HG02642 (cell line): ENCODE results near the gene GPRIN2.
"Not testable (repeated sequence)": the region's sequence is repeated elsewhere in the genome, so short reads cannot be mapped to it uniquely, and the experiment has no call there.

Source experiments
- ATAC-seq: cut with Tn5 transposase; IDR thresholded peaks from one replicate; pipeline ENCODE4 v1.9.1; 2021; ENCODE audit warnings: mild to moderate bottlenecking; ENCODE audit not compliant: unreplicated experiment, poor library complexity

GPRIN2 gene

GRCh38 chr10:46523119-46523961, 33.1 kb downstream of the GPRIN2 start:
- no peak for ATAC-seq

GRCh38 chr10:46522295-46523118, 34.0 kb downstream of the GPRIN2 start:
- ATAC-seq, result no peak

GRCh38 chr10:46520941-46521340, 35.5 kb downstream of the GPRIN2 start:
- ATAC-seq, result no peak

GRCh38 chr10:46520381-46520780, 36.1 kb downstream of the GPRIN2 start:
- no peak for ATAC-seq

DNA sequence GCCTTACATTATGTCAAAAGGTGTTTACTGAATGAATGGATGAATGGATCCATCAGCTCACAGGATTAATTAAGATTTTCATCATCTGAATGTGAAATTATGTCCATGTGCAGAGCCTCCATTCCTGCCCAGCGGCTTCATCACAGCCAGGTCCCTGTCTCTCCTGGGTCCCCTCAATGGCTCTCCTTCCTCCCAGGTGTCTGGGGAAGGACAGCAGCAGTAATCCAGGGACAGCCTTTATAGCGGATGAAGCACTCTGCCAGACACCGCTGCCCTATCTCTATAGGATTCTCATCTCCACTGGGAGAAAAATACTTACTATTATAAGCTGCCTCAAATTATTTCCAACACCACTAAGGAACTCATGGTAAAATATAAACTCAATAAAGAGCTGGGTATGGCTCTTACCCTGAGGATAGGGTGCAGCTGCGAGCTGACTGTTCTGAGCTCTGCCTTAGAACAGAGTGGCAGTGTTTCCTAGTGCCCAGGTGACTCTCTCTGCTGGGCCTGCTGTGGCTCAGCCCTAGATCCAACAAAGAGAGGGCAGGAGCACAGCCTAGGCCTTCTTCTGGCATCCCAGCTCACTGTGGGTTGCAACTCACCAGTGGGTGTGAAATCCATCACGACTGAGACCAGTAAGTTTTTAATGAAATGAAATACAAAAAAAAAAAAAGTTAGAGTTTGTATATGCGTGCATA, 38.3 kb downstream of the GPRIN2 start:
- ATAC-seq, result no peak

- no peak for ATAC-seq
These were observed 38.9 kb downstream of the GPRIN2 start for GRCh38 chr10:46517541-46517940.

DNA sequence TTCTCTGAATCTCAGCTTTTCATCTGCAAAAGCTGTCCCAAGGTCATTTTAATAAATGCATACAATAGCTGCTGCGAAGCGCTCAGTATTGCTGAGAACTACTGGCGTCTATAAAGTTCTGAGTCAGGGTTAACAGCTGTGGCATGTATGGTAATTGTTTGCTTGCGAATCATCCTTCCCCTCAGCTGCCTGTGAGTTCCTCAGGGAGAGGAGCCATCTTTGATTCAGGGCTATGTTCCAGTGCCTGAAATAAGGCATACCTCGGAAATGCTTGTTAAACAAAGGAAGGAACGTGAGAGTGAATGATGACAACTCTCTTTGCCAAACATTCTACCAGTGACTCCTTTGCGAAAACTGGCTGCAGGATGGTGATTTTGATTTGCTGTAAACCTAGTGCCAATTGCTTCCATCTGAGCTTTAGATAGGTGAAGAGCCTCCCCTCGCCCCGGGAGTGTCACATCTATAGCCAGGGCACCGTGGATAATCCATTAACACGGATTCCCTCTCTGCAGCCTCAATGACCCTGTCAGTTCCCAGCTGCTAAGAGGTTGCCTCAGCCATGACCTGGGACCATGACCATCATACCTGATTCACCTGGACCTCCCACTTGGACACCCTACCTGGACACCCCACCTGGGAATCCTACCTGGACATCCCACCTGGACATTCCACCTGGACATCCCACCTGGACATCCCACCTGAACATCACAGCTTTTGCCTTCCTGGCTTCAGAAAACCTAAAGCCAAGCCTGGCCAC, 39.6 kb downstream of the GPRIN2 start:
- no peak for ATAC-seq

GRCh38 chr10:46515793-46516192, 40.7 kb downstream of the GPRIN2 start:
- ATAC-seq, result no peak

- no peak for ATAC-seq
These were observed 41.1 kb downstream of the GPRIN2 start for GRCh38 chr10:46515366-46515765.

DNA sequence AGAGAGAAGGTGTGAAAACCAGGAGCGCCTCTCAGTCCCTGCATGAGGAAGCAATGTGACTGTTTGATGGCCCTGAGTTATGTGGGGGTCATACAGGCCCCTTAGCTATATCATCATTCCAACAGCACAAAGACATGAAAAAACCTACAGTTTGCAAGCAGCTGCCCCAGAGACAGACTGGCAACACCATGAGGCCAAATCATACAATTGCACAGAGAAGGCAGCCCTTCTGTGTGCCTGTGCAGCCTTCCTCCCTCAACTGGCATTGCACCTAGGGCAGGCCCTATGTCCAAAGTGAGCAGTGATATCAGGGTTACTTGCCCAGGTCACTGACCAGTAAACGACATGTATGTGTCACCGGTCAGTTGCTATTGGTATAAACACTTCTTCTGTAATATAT, 41.6 kb downstream of the GPRIN2 start:
- ATAC-seq, result no peak

DNA sequence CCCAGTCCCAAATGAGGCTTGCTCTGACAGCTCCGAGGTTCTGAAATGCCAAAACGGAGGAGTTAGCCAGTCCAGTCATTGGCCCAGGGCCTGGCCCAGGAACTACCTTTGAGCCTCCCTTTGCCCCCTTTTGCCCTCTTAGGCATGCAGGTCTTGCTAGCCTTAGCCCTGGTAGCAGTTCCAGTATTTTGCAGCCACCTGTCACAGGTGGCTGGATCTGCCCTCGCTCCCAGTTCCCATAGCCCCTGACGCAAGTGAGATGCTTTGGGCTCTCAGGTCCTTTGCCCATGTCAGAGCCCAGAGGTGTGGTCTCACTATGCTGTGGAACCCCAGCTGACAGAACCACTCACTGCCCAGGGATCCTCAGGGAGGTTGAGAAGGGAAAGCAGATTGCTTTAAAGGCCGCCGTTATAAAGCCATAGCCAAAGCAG, 42.0 kb downstream of the GPRIN2 start:
- ATAC-seq, result no peak

- ATAC-seq, result not testable (repeated sequence)
These were observed 43.1 kb downstream of the GPRIN2 start for GRCh38 chr10:46513333-46513732.

DNA sequence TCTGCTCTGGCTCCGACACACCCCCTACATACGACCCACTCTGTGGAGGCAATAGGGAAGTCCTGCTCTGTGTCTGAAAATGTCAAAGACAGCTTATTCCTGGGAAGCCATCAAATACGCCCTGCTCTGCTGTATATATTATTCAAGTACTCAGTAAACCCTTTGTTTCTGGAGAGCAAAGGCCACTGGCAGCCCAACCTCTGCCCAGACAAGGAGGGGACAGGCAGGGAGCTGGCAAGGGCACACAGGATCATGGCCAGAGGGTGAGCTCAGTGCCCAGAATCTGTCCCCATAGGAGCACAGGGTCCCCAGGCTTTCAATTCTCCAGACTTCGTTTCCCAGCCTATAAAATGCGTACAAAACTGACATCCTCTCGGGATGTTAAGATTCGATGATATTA, 43.7 kb downstream of the GPRIN2 start:
- not testable (repeated sequence) for ATAC-seq

- not testable (repeated sequence) for ATAC-seq
These were observed 44.5 kb downstream of the GPRIN2 start for GRCh38 chr10:46512002-46512401.
